NCI-H526 treated with DMSO at 0.1 percent for 48 hours (cell line): ENCODE data around the gene PANX1.
"Not testable (repeated sequence)": the region's sequence is repeated elsewhere in the genome, so short reads cannot be mapped to it uniquely, and the experiment has no call there.

Source experiments
- DNase-seq: peaks from one replicate; lab custom pipeline; 2025; lab: John Stamatoyannopoulos, UW

Gene PANX1

DNA sequence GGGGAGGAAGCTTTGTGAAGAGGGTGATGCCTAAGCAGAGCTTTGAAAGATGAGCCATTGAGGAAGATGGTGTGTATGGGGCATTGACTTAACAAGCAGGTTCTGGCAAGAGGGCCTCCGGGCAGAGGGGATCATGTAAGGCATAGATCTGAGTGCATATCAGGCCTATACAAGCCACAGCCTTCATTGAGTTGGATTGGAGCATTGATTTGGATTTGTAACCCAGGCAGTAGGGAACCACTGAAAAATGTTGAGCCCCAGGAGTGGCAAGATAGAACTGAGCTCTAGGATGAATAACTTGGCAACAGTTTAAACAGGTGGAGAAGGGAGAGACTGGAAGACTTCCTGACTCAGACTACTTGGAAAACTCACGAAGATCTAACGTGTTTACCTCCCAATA lies 21.4 kb downstream of the PANX1 start:
- DNase-seq, result no peak

DNA sequence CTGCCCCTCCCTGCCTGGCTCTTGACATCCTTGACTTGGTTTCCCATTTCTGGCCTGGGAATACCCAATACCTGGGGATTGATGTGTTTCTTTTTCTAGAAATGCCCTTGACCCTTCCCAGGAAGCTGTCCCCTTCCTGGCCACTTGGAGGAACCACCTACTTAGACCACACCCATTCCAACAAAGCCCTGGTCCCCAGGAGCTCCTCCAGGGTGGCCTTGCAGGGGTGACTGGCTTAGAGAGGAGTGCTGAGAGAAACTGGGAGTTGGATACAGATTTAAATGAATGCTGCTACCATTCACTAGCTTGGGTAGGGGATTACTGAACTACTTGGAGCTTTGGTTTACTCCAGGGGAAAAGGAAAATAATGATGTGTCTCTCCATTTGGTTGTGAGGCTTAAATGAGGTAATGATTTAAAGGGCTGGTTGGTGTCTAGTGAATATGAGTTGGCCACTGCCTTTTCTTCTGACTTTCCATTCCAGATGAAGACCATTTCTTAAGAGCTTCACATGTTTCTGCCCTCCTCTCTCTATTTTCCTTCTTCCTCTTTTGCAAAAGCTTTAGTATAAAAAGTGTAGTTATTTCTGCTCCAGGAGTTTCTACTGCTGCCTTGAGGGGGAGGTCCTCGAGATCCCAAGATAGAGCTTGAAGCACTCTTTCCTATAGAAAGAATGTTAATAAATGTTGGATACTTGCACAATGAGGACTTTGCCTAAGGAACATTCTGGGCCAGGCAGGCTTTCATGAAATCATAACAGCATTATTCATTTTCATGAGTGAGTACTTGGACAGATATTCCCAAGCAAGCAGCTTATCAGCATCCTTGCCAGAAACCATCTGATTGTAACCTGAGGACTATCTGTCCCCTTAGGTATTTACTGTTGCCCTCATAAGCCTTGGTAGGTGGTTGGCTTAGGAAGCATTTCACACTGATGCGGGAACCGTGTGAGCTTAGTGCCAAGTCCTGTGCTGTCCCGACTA lies 22.4 kb downstream of the PANX1 start:
- DNase-seq, result no peak

DNA sequence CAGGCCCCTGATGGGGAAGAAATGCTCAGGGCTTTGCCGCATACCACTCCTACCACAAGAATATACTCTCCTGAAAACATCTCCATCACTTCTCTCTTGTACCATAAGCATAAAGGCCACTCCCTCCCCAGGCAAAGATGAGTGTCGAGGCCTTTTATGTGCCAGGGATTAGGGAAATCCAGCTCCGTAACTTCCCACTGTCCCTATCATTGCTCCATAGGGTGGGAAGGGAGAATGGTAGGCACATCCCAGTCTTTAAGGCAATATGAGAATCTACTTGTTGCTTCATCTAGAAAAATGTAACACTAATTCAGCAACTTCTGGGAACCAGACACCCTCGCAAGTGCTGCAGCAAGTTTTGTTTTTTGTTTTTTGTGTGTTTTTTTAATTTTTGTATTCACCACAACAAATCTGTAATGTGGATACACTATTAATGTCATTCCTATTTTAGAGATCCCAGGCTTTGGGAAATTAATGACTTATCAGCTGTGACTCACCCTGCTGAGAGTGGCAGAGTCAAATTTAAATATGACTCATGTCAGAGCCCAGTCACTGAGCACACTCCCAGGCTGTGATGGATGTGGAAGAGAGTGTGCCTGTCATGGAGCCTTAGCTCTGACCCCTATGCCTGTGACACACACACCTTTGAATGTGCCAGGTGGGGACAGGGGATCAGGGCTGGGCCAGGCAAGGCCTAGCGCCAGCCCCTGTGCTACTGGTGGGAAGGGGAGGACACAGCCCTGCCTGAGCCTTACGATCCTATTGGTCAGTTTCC lies 23.4 kb downstream of the PANX1 start:
- DNase-seq, result no peak

DNA sequence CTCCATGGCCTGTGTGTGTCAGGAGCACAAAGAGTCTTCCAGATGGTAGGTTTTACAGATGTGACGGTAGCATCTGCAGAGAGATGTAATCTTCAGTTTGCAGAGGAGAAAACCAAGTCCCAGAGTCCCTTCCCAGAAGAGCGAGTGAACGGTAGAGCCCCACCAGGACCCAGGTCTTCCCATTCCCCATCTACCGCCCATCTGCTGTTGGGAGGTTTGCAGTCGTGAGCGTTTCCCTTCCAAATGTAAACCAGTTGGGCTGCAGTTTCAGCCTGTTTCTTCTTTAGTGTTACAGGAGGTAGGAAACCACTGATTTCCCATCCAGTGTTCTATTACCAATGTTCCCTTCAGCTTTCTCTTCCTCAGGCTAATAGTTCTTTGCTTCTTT lies 24.0 kb downstream of the PANX1 start:
- no peak for DNase-seq

DNA sequence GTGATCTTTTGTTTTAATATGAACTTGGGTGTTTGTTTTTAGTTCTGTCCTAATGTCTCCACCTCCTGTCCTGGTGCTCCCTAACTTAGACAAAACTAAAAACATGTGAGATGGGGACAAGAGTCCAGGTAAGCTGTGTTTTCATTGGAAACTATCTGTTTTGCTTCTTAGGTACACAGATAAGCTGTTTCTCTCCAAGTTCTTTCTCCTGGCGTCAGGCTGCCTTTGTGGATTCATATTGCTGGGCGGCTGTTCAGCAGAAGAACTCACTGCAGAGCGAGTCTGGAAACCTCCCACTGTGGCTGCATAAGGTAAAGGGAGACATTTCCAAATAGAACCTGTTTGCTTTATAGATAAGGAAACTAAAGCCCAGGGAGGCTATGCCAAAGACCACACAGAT lies 24.7 kb downstream of the PANX1 start:
- no peak for DNase-seq

DNA sequence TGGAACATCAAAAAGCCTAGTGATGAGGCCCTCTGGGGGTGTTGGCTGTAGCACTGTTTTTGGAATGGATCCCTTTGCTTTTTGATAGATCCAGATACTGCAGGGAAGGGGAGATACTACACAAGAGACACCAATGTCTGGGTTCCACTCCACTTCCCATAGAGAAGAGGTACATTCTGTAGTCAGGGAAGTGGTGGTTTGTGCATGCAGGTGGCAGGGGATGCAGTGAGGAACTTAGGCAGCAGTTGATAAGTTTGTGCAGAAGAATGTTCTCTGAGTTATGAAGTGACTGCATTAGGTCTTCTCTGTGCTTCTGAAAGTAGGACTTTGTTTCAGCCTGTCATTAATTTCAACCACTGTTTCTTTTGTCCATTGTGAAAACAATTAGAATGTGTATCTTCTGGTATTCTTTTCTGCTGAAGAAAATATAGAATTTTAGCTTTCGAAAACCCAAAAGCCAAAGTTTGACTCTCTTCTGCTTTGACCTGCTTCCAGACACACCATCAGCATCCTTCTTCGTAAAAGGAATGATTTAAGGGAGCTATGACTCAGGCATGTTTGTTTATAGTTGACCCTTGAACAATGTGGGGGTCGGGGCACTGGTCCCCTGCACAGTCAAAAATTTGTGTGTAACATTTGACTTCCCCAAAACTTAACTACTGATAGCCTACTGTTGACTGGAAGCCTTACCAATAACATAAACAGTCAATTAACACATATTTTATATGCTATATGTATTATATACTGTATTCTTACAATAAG lies 25.6 kb downstream of the PANX1 start:
- no peak for DNase-seq

DNA sequence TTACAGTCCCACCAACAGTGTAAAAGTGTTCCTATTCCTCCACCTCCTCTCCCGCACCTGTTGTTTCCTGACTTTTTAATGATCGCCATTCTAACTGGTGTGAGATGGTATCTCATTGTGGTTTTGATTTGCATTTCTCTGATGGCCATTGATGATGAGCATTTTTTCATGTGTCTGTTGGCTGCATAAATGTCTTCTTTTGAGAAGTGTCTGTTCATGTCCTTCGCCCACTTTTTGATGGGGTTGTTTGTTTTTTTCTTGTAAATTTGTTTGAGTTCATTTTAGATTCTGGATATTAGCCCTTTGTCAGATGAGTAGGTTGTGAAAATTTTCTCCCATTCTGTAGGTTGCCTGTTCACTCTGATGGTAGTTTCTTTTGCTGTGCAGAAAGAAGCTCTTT lies 28.7 kb downstream of the PANX1 start:
- not testable (repeated sequence) for DNase-seq

DNA sequence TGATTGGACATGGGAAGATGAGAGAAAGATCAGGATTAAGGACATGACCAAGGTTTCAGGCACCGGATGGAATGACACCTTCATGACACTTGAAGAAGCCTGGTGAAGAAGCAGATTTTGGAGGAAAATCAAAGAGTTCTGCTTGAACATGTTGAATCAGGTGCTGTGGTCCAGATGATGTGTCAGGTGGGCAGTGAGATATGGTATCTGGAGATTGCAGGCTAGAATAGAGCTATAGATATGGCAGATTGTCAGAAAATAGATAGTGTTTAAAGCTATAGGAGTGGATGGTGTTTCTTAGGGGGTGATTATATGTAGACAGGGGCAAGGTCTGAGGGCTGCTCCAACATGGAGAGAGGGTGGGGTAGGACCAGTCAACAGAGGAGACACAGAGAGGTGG lies 40.2 kb downstream of the PANX1 start:
- no peak for DNase-seq

DNA sequence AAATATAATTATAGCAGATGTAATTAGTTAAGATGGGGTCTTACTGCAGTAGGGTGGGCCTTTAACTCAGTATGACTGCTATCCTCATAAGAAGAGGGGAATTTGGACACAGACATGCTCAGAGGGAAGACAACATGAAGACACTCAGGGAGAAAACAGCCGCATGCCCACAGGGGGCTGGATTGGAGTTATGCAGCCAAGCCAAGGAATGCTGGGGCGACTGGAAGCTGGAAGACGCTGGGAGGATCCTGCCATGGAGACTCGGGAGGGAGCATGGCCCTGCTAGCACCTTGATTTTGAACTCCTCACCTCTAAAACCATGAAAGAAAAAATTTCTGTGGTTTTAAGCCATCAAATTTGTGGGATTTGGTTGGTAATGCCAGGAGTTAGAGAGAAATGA lies 40.9 kb downstream of the PANX1 start:
- no peak for DNase-seq

DNA sequence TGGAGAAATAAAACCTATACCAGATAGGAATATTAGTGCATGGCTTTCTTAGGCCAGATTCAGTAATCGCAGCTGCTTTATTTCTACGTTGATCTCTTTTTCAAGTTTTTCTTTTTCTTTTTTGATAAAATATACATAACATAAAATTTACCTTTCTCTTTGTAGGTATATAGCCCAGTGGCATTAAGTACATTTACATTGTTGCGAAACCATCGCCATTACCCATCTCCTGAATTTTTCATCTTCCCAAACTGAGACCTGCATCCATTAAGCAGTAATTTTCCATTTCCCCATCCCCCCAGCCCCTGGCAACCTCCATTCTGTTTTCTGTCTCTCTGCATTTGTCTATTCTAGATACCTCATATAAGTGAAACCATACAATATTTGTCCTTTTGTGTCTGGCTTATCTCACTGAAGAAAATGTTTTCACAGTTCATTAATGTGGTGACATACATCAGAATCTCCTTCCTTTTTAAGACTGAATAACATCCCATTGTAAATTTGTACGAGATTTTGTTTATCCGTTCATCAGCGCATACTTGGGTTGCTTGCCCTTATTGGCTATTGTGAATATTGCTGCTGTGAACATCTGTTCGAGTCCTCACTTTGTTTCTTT lies 41.4 kb downstream of the PANX1 start:
- DNase-seq, result no peak

DNA sequence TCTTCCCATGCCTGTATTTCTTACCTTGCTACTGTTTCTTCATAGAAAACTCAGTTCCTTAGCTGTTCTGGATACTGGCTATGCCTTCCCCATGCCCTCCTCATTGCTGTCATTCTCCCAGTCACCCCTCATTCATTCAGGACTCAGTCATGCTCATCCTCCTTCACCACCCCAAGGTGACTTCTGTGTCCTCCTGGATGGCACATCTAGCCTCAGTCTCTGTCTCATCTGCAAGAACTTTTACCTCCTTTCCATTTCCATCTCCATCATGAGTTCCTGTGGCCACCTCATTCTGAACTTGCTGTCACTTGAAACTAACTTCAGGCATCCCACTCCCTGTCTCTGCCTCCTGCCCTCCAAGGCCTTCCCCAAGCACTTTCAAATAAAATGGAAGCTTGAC lies 42.3 kb downstream of the PANX1 start:
- no peak for DNase-seq

DNA sequence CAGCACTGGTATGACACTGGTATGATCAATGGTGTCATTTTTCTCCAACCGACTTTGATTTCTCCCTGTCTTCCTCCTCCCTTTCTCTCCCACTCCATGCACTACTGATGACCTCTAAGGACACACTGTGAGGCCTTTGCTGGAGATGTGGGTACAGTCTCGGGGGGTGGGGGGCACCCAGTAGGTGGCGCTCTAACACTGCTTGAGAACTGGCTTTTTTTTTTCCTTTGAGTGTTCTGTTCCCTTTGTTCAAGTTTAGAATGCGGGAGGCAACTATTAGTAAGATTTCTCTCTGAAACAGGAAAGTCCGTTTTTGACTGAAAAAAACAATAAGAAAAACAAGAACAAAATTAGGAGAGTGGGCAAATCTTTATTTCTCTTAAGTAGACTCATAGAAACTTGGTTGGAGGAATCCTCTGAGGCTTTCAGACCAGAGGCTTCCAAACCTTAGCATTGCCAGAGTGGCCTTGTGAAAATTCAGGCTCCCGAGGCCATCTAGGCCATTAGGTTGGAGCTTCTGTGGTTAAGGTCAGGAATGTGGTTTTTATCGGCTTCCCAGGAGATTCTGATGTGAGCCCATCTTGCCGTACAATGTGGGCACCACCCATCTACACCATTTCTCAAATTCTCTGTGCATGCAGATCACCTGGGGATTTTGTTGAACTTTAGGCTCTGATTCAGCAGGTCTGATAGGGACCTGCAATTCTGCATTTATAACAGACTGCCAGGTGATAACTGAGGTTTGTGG lies 43.2 kb downstream of the PANX1 start:
- DNase-seq, result peak; percentile 28

DNA sequence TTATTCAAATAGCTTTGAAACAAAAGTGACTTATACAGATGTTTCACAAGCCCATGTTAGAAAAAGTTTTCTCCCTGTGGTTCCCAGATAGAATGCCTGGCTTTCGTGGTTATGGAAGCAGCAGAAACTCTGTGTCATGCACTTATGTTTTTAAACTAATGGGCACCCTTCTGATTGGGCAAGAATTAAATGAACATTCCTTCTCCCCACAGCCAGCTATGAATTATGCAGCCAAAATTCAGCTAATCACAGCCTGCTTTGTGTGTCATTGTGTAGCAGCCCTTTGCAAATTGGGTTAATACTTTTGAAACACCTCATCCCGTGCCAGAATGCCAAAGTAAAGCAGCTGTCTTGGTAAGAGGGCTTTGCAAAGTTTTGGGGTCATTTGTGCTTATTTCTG lies 46.9 kb downstream of the PANX1 start:
- no peak for DNase-seq

DNA sequence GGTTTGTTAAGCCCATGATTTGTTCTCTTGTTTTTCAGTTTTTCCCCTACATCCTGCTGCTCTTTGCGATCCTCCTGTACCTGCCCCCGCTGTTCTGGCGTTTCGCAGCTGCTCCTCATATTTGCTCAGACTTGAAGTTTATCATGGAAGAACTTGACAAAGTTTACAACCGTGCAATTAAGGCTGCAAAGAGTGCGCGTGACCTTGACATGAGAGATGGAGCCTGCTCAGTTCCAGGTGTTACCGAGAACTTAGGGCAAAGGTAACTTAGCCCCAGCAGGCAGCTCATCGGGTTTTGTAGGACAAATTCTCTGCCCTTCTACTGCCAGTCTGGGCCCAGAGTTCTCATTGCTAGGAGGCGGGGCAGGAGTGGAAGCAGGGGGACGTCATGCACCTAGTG lies 49.7 kb downstream of the PANX1 start:
- DNase-seq, result no peak

DNA sequence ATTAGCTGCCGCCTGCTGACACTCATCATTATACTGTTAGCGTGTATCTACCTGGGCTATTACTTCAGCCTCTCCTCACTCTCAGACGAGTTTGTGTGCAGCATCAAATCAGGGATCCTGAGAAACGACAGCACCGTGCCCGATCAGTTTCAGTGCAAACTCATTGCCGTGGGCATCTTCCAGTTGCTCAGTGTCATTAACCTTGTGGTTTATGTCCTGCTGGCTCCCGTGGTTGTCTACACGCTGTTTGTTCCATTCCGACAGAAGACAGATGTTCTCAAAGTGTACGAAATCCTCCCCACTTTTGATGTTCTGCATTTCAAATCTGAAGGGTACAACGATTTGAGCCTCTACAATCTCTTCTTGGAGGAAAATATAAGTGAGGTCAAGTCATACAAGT lies 51.1 kb downstream of the PANX1 start:
- no peak for DNase-seq

DNA sequence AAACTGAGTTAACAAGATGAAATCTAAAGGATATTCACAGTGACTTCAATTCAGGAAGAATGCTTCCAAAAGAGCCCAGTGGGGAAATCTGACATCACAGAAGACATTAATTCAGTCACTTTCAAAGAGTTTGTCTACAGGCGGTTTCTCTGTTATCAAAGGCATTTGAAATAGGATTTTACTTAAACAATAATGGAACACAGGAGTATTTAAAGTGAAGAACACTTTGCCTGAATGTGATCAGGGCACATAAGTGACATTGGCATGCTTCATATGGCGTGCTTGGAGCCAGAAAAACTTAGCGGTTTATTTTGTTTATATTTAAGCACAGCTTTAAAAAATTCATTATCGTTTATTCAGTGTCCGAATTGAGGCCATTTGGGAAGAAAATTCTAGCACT lies 52.9 kb downstream of the PANX1 start:
- DNase-seq, result no peak

DNA sequence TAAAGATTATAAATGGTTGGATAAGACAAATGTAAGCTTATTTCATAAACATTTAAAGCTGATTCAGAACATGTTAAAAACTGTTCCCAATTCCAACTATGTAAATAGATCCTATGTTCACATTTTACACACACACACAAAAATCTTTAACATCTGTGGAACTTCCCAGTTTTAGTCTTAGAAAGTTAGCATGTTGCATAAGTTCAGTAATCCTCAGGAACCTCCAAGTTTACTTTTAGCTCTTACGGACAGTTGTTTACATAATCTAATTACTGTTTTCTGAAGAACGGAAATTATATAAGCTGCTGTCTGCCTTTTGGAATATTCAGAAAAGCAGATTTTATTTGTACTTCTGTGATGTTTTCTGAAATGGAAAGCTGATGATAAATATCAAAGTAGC lies 53.3 kb downstream of the PANX1 start:
- no peak for DNase-seq

DNA sequence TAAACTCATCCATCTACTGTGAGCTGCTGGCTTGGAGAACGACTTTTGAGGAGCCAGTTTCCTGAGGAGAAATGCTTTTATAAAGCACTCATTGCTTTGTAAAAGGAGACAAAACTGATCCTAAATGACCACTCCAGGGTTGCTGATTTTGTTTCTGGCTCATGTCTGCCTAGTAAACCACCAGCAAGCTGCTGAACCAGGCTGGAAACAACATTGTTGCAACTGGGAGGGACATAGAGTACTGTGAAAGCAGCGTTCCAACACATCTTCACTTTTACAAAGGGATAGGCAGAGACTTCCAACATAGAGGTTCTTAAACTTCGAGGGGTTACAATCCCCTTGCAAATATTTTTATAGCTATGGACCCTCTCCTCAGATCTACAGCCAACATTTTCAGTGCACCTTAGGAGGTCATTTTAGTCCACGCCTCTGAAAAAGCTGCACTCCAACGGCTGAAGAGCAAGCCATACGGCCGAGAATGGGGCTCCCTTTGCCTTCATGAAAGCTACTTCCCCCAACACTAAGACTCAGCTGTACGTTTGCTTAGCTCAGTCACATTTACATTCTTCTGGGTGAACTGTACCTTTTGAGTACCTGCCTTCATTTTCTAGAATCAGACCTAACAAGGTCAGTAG lies 54.7 kb downstream of the PANX1 start:
- no peak for DNase-seq

DNA sequence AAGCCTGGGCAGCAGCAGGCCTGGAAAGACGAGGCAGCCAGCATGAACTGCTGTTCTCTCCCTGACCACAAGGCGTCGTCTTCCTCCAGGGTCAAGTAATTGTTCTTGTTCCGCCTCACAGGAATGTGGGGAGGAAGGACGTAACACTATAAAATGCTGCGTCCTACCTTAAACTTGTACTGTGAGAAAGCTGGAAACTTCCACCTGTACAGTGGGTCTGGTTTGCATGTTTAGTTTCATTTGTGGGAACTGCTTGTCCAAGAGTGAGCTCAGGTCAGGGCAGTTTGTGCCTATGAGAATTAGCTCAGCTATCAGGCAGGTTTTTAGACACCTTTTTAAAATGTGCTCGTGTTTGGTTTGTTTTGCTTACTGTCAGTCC lies 55.2 kb downstream of the PANX1 start:
- peak; percentile 30 for DNase-seq

DNA sequence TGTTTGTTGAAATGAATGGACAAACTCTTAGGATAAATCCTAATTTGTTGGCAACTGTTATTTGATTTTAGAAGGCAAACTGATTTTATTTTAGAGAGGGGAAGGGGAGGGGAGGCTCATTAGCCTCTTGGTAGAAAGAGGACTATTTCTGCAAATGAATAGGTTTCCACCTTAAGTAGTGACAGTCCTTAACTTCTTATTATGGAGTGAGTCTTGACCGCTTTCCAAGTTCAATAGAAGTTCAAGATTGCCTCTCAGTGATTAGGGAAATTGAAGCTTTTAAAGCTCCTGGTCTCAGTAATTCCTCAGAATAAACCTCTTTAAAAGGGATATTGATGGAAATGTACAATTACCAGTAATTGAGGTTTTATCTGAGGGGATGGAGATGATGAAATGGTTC lies 55.7 kb downstream of the PANX1 start:
- DNase-seq, result no peak

DNA sequence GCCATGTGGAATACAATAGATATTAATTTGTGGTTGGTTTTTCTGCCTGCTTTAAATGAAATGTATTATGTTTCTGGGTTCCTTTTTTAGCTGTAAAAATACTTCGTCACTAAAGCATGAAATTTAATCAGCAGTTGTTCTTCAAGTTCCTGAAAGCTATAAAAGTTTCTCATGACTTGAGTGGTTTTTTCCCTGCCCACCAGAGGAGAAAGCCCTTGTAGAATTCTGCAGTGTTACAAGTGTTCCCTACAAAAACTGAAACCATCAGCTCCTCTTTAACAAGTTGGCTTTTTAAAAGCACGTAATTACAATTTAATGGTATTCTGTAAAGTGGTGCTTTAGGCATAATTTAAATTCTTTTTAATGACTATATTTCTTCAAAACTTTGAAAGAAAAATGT lies 56.2 kb downstream of the PANX1 start:
- DNase-seq, result no peak
